Activated B cell treated with CpG ODN at 0.5 μM for 24 hours (primary cell): ENCODE measurements around the gene IFIT5. TPM values are rescaled to one million over a fixed set of nuclear protein-coding genes. Genes with fewer than 3 reads are reported as not detected.

Experiments used
- ATAC-seq: fragments of 200-7000 bp; cut with Tn5 transposase; one replicate; pipeline ENCODE4 v1.10.0; 2021; ENCODE audit warnings: low read depth, mild to moderate bottlenecking, moderate library complexity
- CTCF ChIA-PET: fragments of 350-600 bp; sonication (Branson Sonifier 250); formaldehyde crosslinking; loops from one replicate; lab custom pipeline; 2021; ENCODE audit warnings: antibody characterized with exemption; lab: Charles Lee
- POLR2A ChIA-PET: fragments of 350-600 bp; sonication (Branson Sonifier 250); formaldehyde crosslinking; loops from one replicate; lab custom pipeline; 2021; ENCODE audit warnings: antibody characterized with exemption; lab: Charles Lee
- DNase-seq: peaks from one replicate; pipeline ENCODE4 v3.0.0; 2022
- H3K27ac Mint-ChIP-seq: one replicate; pipeline ENCODE4 v1.8.0; 2020; ENCODE audit warnings: mixed read lengths
- H3K27me3 Mint-ChIP-seq: one replicate; pipeline ENCODE4 v1.8.0; 2021; ENCODE audit warnings: mixed read lengths
- H3K36me3 Mint-ChIP-seq: one replicate; pipeline ENCODE4 v1.8.0; 2021; ENCODE audit warnings: low read depth, mixed read lengths
- H3K4me1 Mint-ChIP-seq: one replicate; pipeline ENCODE4 v1.8.0; 2021; ENCODE audit warnings: mixed read lengths
- H3K4me3 Mint-ChIP-seq: one replicate; pipeline ENCODE4 v1.8.0; 2020; ENCODE audit warnings: mild to moderate bottlenecking, mixed read lengths
- H3K9me3 Mint-ChIP-seq: one replicate; pipeline ENCODE4 v1.8.0; 2020; ENCODE audit warnings: mixed read lengths
- CTCF ChIP-seq: fragments of 200-600 bp; IDR thresholded peaks from one replicate; pipeline ENCODE4 v1.8.0; 2022; ENCODE audit warnings: antibody characterized with exemption, mild to moderate bottlenecking
- intact Hi-C: fragments of 100-400 bp; cut with micrococcal nuclease; formaldehyde crosslinking; loops from one replicate; pipeline ENCODE4 v1.15.1; 2024
- total RNA-seq: library from RNA; stranded (reverse); gene quantifications from 2 replicates; pipeline ENCODE4 v1.2.3, GENCODE V29; 2022

IFIT5 gene
- total RNA-seq, 1 donor from 2014 or later: 21.3 TPM

- H3K27me3 Mint-ChIP-seq: peaks cover 12% of the 10 kb centered on the region
- intact Hi-C loops: no loop called here
- ChIA-PET CTCF (no interaction called here), POLR2A (no interaction called here)
- H3K4me1 Mint-ChIP-seq: peaks cover 4% of the 10 kb centered on the region
- no peak for TF ChIP-seq CTCF
- H3K27ac Mint-ChIP-seq: no peak overlapping the region
- no peaks in the 10 kb centered on the region for H3K36me3 Mint-ChIP-seq
- ATAC-seq: no peak
- no peak overlapping the region for H3K4me3 Mint-ChIP-seq
- DNase-seq: no peak
- H3K9me3 Mint-ChIP-seq: no peaks in the 10 kb centered on the region
Observed at GRCh38 chr10:89458291-89458690, 43.9 kb downstream of the IFIT5 start.

- no peaks in the 10 kb centered on the region for H3K36me3 Mint-ChIP-seq
- TF ChIP-seq CTCF: no peak
- ChIA-PET POLR2A (no interaction called here), CTCF (no interaction called here)
- H3K4me1 Mint-ChIP-seq: peaks cover 4% of the 10 kb centered on the region
- H3K9me3 Mint-ChIP-seq: no peaks in the 10 kb centered on the region
- ATAC-seq (no peak), DNase-seq (no peak)
- H3K4me3 Mint-ChIP-seq: no peak overlapping the region
- peaks cover 12% of the 10 kb centered on the region for H3K27me3 Mint-ChIP-seq
- H3K27ac Mint-ChIP-seq: no peak overlapping the region
- intact Hi-C loops: no loop called here
Observed at GRCh38 chr10:89458784-89459183, 44.4 kb downstream of the IFIT5 start.

- TF ChIP-seq CTCF: no peak
- CTCF ChIA-PET: no interaction called here
- DNase-seq: no peak
- Mint-ChIP-seq H3K36me3 (no peaks in the 10 kb centered on the region), H3K9me3 (no peaks in the 10 kb centered on the region), H3K27me3 (peaks cover 8% of the 10 kb centered on the region), H3K27ac (no peak overlapping the region), H3K4me1 (no peaks in the 10 kb centered on the region), H3K4me3 (no peak overlapping the region)
- POLR2A ChIA-PET: no interaction called here
- no peak for ATAC-seq
- intact Hi-C loops: no loop called here
Observed at GRCh38 chr10:89463846-89464537, 49.6 kb downstream of the IFIT5 start.

DNA sequence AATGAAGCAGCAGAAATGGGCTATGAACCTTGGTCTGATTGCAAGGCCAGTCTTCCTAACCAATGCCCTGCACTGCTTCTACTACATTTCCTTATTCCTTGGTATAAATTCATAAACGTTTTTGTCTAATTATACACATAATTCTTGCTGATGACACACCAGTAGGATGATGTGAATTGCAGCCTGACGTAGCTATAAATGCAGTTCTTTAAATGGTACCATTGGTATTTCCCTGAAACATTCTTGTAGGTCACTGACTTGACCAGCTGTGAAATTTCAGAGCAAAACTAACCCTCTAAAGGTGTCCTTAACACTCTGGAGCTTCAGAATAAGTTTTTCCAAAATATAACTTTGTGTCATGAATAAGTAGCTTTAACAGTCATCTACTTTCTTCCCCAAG is 50.8 kb downstream of the IFIT5 start:
- no peaks in the 10 kb centered on the region for H3K9me3 Mint-ChIP-seq
- H3K27ac Mint-ChIP-seq: no peak overlapping the region
- ChIA-PET POLR2A (no interaction called here), CTCF (interaction anchor here (0.5 kb wide), 1 partner anchor 246 kb away, joined by 3 read pairs; no protein-coding TSS in a partner anchor)
- H3K27me3 Mint-ChIP-seq: peaks cover 2% of the 10 kb centered on the region
- no peaks in the 10 kb centered on the region for H3K36me3 Mint-ChIP-seq
- DNase-seq (no peak), ATAC-seq (no peak)
- intact Hi-C loops: no loop called here
- no peak for TF ChIP-seq CTCF
- H3K4me1 Mint-ChIP-seq: no peaks in the 10 kb centered on the region
- H3K4me3 Mint-ChIP-seq: no peak overlapping the region

DNA sequence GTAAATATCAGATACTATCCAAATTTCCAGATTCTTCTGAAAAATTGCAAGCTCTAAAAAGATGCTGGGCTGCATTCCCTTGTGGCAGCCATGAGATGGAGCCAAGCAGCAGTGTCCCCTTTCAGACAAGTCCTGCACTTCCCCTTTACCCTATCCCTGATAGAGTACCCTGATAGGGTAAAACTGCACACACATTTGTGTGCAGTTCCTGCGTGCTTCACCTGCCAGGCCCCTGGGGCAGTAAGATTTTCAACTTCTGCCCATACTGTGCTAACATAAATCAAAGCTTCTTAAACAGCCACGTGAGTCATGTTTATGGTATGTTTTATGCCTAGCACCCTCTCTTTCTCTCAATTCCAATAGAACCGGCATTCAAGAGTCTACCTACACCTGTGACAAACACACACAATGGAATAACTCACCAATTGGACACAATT is 52.2 kb downstream of the IFIT5 start:
- no peak for TF ChIP-seq CTCF
- Mint-ChIP-seq H3K4me3 (no peak overlapping the region), H3K4me1 (no peaks in the 10 kb centered on the region), H3K27ac (no peak overlapping the region), H3K36me3 (no peaks in the 10 kb centered on the region), H3K9me3 (no peaks in the 10 kb centered on the region), H3K27me3 (peaks cover under 1% of the 10 kb centered on the region)
- CTCF ChIA-PET: interaction anchor here (1.0 to 1.1 kb wide), 2 partner anchors 8 to 235 kb away, joined by 3 read pairs; partner anchors contain the start of gene KIF20B
- ATAC-seq (peak; percentile 54), DNase-seq (no peak)
- intact Hi-C loops: loop anchor here (2.0 kb wide), 1 partner anchor 96 kb away; no protein-coding TSS in a partner anchor
- POLR2A ChIA-PET: no interaction called here
